Measurements from ENCODE around the gene TARBP2.
"Not testable (repeated sequence)": the region's sequence is repeated elsewhere in the genome, so short reads cannot be mapped to it uniquely, and the experiment has no call there.

TARBP2 gene

DNA sequence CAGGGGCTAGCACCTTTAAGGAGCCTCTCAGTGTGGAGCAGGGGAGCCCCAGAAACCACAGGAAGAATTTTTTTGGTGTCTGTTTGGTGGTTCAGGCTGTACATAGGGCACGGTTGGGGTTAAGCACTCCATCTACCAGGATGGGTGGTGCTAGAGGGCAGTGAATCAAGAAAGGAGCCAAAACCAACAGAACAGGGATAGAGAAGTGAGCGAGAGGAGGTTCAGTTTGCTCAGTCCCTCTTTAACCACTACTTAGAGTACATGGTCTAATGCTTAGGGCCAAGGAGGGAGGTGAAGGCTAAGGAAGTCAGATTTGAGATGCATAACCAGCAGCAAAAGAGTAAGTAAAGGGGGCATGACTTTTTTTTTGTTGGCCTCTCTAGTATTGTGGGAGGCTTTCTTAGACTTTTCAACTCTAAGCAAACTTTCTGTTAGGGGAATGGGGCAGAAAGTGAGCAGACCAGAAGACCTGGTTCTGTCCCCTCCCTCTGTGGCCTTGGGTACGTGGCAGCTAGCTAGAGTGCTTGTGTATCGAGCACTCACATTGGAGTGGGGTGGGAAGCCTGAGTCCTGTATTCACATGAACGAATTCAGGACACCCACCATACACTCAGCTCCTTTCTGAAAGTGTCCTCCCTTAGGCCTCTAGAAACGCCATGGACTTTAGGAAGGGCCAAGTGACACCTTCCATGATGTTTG, 12.8 kb downstream of the TARBP2 start:
- DNase-seq (ENCODE audit: low read depth in 2 of 2), result no peak

DNA sequence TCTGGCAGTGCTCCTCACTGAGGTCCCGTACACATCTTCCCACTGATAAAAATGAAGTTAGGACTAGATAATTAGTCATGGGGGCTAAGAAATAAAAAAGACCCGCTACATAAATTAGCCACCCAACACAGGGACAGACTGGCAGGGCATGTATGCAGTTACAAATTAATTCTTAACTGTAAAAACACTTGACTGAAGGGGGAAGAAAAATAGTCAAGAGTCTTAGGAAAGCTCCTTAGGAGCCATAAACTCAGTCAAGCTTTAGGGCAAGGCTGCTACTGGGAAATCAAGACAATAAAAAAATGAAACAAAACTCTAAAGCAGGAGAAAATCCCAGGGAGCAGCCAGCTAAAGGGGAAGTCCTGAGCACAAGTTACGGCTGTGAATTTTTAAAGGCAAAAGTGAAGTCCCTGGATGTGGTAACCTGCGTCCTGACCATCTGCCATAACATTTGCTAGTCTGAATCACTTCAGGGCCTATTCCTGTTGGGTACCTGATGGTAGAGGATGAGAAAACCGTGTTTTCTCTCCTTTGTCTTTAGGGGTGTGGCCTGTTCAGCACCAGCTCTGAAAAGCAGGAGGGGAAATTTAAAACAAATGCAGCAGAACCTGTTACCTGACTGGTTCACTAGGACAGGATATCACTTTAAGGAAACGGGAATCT, 13.7 kb downstream of the TARBP2 start:
- DNase-seq (ENCODE audit: low read depth in 2 of 2), result no peak

DNA sequence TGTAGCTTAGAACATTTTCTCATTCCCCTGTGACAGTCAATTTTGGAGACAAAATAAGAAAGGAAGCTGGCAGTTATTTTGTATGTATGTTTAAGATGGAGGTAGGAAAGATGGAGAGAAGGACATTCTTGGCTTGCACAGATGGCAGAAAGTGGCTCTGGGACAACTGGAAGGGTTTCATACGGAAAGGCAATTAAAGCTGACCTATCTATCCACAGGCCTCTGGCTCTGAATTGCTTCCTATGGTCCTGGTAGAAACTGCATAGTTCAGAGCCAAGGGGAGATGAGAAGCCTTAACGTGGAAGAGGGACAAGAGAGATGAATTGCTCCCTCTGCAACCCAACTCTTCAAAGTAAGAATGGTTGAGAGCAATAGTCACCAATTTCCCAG, 14.2 kb downstream of the TARBP2 start:
- no peak for DNase-seq (ENCODE audit: low read depth in 2 of 2)

DNA sequence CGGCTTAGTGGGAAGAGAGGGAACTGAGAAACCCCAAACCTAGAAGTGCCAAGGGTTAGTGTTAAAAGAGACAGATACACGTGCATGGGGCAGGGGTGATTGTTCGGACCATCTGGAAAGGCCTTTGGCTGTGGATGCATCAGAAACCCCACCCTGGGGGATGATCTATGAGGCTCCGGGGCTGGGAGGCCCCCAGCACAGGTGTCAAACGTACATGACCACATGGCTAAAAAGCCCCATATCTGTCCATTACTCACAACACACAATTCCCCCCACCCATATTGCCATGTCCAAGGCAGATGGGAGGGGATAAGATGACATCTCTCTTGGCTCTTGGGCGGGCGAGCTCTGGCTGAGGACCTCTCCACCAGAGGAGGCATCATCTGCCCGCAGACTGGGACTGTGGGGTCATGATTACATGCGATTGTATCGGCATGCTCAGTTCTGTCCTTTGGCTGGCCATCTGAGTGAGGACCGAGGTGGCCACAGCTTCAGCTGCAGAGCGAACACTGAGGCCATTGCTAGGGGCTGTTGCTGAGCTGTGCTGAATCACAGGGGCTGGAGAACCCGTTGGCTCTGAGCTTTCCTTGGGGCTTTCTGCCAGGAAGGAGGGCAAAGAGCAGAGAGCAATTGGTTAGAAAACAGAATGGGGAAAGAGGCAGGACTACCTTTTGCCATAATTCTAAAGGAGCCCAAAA, 15.8 kb downstream of the TARBP2 start:
- no peak for DNase-seq (ENCODE audit: low read depth in 2 of 2)

- DNase-seq (ENCODE audit: low read depth in 2 of 2), result no peak
Measured at GRCh38 chr12:53518381-53518780, 17.3 kb downstream of the TARBP2 start.

- DNase-seq (ENCODE audit: low read depth in 2 of 2), result no peak
Measured at GRCh38 chr12:53523131-53523530, 22.0 kb downstream of the TARBP2 start.

- DNase-seq (ENCODE audit: low read depth in 2 of 2), result no peak
Measured at GRCh38 chr12:53524476-53524875, 23.4 kb downstream of the TARBP2 start.

GRCh38 chr12:53530061-53530460, 29.0 kb downstream of the TARBP2 start:
- DNase-seq (ENCODE audit: low read depth in 2 of 2), result no peak

GRCh38 chr12:53530920-53531319, 29.8 kb downstream of the TARBP2 start:
- DNase-seq (ENCODE audit: low read depth in 2 of 2), result no peak

- no peak for DNase-seq (ENCODE audit: low read depth in 2 of 2)
Measured at GRCh38 chr12:53532021-53532420, 30.9 kb downstream of the TARBP2 start.

DNA sequence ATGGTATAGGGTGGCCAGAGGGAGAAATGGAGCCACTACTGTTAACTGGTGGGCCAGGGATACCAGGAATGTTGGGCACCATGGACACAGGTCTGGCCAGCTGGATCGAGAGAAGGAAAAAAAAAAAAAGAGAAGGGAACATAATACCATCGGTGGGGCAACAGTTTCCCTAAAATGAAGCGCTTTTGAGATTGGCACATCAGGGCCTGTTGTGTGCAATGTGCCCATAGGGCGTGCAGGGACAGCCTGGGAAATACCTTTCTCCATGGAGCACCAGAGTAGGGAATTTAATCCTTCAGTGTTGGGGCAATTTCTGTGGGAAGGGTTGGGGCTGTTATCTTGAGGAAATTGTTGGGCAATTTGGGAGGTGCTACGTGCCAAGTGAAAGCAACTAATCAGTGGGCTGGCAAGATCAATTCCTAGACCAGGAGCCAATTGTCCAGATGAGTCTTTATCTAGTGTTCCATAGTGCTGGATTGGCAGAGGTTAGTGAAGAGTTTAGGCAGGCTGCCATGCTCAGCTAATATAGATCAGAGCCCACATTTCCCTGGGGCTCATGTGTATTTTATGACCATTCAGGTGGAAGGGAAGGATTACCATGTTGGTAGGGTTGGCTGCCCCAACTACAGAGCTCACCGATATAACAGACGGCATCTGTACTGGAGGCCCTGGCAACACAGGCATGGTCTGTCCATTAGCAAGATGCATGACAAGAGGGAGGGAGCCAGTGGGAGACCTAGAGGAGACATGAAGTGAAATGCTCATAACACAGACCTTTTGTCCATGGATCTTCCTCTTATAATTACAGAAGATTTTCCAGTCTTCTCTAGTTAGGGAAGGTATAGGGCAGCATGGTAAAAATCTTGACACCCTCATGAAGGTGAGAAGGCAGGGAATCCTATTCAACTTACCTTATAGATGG, 31.7 kb downstream of the TARBP2 start:
- DNase-seq (ENCODE audit: low read depth in 2 of 2), result no peak

- no peak for DNase-seq (ENCODE audit: low read depth in 2 of 2)
Measured at GRCh38 chr12:53533471-53533870, 32.4 kb downstream of the TARBP2 start.

DNA sequence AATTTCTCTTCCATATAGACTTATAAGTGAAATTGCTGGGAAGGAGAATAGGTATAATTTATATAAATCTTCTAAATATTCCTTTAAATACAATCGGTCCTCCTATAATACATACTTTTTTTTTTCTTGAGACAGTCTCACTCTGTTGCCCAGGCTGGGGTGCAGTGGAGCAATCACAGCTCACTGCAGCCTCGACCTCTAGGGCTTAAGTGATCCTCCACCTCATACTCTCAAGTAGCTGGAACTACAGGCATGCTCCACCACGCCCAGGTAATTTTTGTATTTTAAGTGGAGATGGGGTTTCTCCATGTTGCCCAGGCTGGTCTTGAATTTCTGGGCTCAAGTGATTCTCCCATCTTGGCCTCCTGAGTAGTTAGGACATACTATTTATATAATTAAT, 35.9 kb downstream of the TARBP2 start:
- no peak for DNase-seq (ENCODE audit: low read depth in 2 of 2)

DNA sequence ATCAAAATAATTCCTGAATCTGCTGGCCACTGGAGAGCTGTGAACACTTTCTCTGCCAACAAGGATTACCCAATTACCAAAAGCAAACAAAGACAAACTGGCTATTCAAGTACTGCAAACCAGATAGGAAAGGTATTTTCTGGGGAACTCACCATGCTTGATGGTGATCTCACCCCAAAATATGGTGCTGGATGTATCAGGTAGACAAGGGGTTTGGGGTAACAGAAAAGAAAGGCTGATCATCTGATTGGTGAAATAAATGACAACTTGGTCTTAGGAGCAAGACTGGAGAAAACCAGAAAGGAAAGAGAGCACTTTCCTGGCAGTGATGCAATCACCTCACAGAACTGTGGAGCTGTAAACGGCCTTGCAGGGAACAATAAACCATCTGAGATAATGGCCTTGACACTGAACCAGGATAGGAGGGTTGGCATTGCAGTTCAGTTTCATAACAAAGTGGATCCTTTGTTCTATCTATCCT, 37.2 kb downstream of the TARBP2 start:
- no peak for DNase-seq (ENCODE audit: low read depth in 2 of 2)

GRCh38 chr12:53539526-53539925, 38.4 kb downstream of the TARBP2 start:
- no peak for DNase-seq (ENCODE audit: low read depth in 2 of 2)

- DNase-seq (ENCODE audit: low read depth in 2 of 2), result peak; percentile 4 to 11
Measured at GRCh38 chr12:53543539-53543938, 42.5 kb downstream of the TARBP2 start.

DNA sequence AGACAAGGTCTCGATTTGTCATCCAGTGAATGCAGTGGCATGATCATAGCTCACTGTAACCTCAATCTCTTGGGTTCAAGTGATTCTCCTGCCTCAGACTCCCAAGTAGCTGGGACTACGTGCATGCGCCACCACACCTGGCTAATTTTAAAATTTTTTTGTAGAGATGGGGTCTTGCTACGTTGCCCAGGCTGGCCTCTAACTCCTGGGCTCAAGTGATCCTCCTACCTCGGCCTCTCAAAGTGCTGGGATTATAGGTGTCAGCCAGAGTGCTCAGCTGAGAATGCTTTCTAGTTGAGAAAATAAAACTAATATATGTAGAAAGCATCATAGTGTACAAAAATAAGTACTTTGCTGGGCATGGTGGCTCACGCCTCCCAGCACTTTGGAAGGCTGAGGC, 47.3 kb downstream of the TARBP2 start:
- DNase-seq (ENCODE audit: low read depth in 2 of 2), result not testable (repeated sequence)

DNA sequence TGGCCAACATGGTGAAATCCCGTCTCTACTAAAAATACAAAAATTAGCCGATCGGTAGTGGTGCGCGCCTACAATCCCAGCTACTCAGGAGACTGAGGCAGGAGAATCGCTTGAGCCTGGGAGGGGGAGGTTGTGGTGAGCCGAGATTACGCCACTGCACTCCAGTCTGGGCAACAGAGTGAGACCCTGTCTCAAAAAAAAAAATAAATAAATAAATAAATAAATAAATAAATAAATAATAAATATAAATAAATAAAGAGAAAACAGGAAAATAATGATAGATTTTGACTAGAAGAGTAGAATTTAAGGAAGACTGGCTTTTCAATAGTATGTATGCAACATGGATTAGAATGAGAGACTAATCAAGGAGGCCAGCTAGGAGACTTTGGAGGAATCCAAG, 49.0 kb downstream of the TARBP2 start:
- DNase-seq (ENCODE audit: low read depth in 2 of 2), result not testable (repeated sequence)

GRCh38 chr12:53550595-53550994, 49.5 kb downstream of the TARBP2 start:
- no peak for DNase-seq (ENCODE audit: low read depth in 2 of 2)

DNA sequence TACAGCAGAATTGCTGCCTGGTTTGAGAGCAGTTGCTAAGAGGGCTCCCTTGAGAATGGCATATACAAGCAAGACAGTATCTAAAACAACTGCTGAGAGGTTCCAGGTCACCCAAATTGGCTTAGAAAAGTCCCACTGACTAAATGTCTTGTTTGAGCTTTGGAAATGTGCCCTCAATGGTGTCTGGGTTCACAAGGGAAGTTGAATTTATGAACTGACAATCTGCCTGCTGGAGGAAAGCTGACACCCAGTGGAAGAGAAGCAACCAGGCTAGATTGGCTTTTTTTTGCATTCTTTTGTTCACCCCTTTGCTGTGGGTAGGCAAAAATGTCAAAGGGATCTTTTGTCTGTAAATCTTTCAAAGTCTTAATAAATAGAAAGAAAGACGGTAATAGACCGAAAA, 50.8 kb downstream of the TARBP2 start:
- no peak for DNase-seq (ENCODE audit: low read depth in 2 of 2)

DNA sequence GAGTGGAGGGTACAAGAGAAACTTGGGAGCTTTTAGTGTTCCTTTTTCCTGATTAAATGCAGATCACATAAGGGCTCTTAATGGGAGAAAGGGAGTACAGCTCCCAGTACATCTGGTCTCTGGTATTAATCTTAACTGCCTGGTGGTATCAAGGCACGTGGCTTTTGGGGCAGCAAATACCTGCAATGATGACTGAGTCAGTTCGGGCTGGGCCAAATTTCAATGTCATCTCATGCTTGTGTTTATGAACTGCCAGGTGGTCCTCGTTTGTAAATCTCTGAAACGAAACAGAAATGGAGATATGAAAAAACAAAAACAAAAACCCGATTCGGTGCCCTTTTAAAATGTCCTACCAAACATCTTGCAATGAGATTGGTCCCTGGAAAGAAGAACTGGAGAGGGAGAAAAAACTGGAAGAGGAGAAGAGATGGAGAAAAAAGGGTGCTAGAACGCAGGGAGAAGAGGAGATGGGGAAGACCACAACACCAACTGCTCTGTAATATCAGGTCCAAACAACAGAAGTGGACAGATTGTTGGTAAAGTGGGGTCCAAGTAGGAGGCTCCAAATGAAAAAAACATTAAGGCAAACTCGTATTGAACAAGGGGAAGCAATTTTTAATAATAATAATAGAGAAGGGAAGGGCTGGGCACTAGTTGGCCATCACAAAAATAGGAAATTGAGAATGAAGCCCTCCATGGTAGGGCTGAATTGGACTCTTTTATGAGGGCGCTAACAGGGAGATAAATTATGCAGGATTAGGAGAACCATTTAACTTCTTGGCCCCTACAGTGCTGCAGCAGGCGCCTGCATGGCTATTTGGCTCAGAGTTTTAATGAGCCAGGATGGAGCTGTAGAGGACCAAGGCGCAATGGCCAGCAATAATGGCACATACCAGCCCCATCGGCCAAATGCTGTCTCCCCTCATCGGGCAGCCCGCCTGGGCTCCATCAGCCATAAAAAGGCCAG, 51.6 kb downstream of the TARBP2 start:
- DNase-seq (ENCODE audit: low read depth in 2 of 2), result no peak
